Lung (tissue), 12 donors: Measurements from ENCODE around the gene GAB2. TPM values are rescaled to one million over a fixed set of nuclear protein-coding genes. Genes with fewer than 3 reads are reported as not detected.

Source experiments
- ATAC-seq: fragments of 200-7000 bp; cut with Tn5 transposase; one replicate; pipeline ENCODE4 v1.9.1; 2020; ENCODE audit warnings: moderate number of reproducible peaks; ENCODE audit not compliant: insufficient read depth, low FRiP score
- DNase-seq, 3 donors: peaks; one replicate each; pipeline ENCODE4 v3.0.0-alpha.2; 2013 to 2017
- H3K27ac ChIP-seq, 2 donors: one replicate each; pipeline ENCODE4 v1.5.1; 2013; ENCODE audit warnings: mild to moderate bottlenecking in 2 of 2, moderate library complexity in 2 of 2, control low read depth in 1 of 2, inconsistent platforms in 1 of 2, low read depth in 1 of 2, low read length in 1 of 2
- H3K27me3 ChIP-seq, 3 donors: one replicate each; pipeline ENCODE4 v1.5.1; 2013; ENCODE audit warnings: low read length in 2 of 3; ENCODE audit not compliant: control insufficient read depth in 3 of 3, insufficient read depth in 3 of 3
- H3K36me3 ChIP-seq, 4 donors: one replicate each; pipeline ENCODE4 v1.5.1; 2013; ENCODE audit warnings: low read length in 4 of 4, mild to moderate bottlenecking in 1 of 4, moderate library complexity in 1 of 4; ENCODE audit not compliant: control insufficient read depth in 4 of 4, insufficient read depth in 4 of 4
- H3K4me1 ChIP-seq, 5 donors: one replicate each; pipeline ENCODE4 v1.5.1; 2013; ENCODE audit warnings: low read length in 5 of 5, mild to moderate bottlenecking in 2 of 5, moderate library complexity in 1 of 5; ENCODE audit not compliant: control insufficient read depth in 5 of 5, insufficient read depth in 5 of 5
- H3K4me3 ChIP-seq: one replicate; pipeline ENCODE4 v1.5.1; 2013; ENCODE audit warnings: mild to moderate bottlenecking, control low read depth, moderate library complexity
- H3K9ac ChIP-seq, 2 donors: one replicate each; pipeline ENCODE4 v1.5.1; 2013; ENCODE audit warnings: low read length in 2 of 2, control low read depth in 1 of 2; ENCODE audit not compliant: insufficient read depth in 1 of 2
- H3K9me3 ChIP-seq, 4 donors: one replicate each; pipeline ENCODE4 v1.5.1; 2013; ENCODE audit warnings: low read length in 3 of 4, mild to moderate bottlenecking in 1 of 4, moderate library complexity in 1 of 4; ENCODE audit not compliant: control insufficient read depth in 4 of 4, insufficient read depth in 3 of 4
- WGBS, 2 donors: extraction: QIAGEN DNeasy Blood & Tissue Kit; methylation state at CpG; one replicate each; pipeline ENCODE4 v1.1.7; 2013; 5-methylcytosine and 5-hydroxymethylcytosine counted together
- polyA plus RNA-seq, 2 donors: library from polyadenylated mRNA; stranded (reverse); fragments of 200-250 nt; gene quantifications; one replicate each; pipeline ENCODE4 v1.2.1, GENCODE V29; 2013
- total RNA-seq, 2 donors: library from RNA; depleted of rRNA in 1 of 2; stranded (reverse); fragments of >200 nt in 1 of 2; gene quantifications; one replicate each; pipeline ENCODE4 v1.2.1, GENCODE V29; 2014 to 2021
- TF ChIP-seq, protein P1 (sequence below): IDR thresholded peaks from 2 replicates; pipeline ENCODE4 v1.5.1; 2012; ENCODE audit warnings: mild to moderate bottlenecking; ENCODE audit errors: control extremely low read depth, extremely low read depth
- donor health status: control.
- donor health status: control.
- donor health status: Bipolar disorder and iron deficiency.
- donor health status: healthy.
- donor health status: DM: yes; HTN: yes; CAD: no.

Gene GAB2
- total and polyA plus RNA-seq, 4 donors: 17.8 to 47.9 (median 23.1) TPM

- 77 to 78% methylated on average over 2 of the region's 2 CpGs for WGBS, 2 donors
- ATAC-seq (no peak), DNase-seq (no peak)
- H3K27ac ChIP-seq: peak overlapping the region in 1 of 2 donors; percentile 4
- H3K9me3 ChIP-seq: peaks cover 0 to 9% (median under 1%) of the 10 kb centered on the region in 4 donors
- H3K4me3 ChIP-seq: no peak overlapping the region
- peaks cover 0 to 7% (median 4%) of the 10 kb centered on the region in 4 donors for H3K36me3 ChIP-seq
- no peaks in the 10 kb centered on the region for H3K27me3 ChIP-seq
- H3K4me1 ChIP-seq: no peaks in the 10 kb centered on the region
- H3K9ac ChIP-seq: no peak overlapping the region
- TF ChIP-seq, protein P1, sequence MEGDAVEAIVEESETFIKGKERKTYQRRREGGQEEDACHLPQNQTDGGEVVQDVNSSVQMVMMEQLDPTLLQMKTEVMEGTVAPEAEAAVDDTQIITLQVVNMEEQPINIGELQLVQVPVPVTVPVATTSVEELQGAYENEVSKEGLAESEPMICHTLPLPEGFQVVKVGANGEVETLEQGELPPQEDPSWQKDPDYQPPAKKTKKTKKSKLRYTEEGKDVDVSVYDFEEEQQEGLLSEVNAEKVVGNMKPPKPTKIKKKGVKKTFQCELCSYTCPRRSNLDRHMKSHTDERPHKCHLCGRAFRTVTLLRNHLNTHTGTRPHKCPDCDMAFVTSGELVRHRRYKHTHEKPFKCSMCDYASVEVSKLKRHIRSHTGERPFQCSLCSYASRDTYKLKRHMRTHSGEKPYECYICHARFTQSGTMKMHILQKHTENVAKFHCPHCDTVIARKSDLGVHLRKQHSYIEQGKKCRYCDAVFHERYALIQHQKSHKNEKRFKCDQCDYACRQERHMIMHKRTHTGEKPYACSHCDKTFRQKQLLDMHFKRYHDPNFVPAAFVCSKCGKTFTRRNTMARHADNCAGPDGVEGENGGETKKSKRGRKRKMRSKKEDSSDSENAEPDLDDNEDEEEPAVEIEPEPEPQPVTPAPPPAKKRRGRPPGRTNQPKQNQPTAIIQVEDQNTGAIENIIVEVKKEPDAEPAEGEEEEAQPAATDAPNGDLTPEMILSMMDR: no peak
Observed at GRCh38 chr11:78244080-78244479, 173.5 kb downstream of the GAB2 start.

GRCh38 chr11:78241475-78241874 lies 176.1 kb downstream of the GAB2 start:
- TF ChIP-seq, protein P1: no peak
- no peak overlapping the region for H3K27ac ChIP-seq
- H3K36me3 ChIP-seq: peaks cover 0 to 4% (median 0%) of the 10 kb centered on the region in 4 donors
- H3K9me3 ChIP-seq: peaks cover 0 to 9% (median under 1%) of the 10 kb centered on the region in 4 donors
- no peak for DNase-seq
- H3K27me3 ChIP-seq: no peaks in the 10 kb centered on the region
- no peak for ATAC-seq
- no peaks in the 10 kb centered on the region for H3K4me1 ChIP-seq
- no peak overlapping the region for H3K9ac ChIP-seq
- H3K4me3 ChIP-seq: no peak overlapping the region

- WGBS, 2 donors: 98 to 100% methylated on average over 1 of the region's 1 CpG
- H3K36me3 ChIP-seq: peaks cover 0 to 3% (median 0%) of the 10 kb centered on the region in 4 donors
- ATAC-seq (no peak), DNase-seq (no peak)
- no peaks in the 10 kb centered on the region for H3K4me1 ChIP-seq
- no peak overlapping the region for H3K4me3 ChIP-seq
- TF ChIP-seq, protein P1: no peak
- no peak overlapping the region for H3K27ac ChIP-seq
- H3K9ac ChIP-seq: no peak overlapping the region
- peaks cover 0 to 9% (median under 1%) of the 10 kb centered on the region in 4 donors for H3K9me3 ChIP-seq
- no peaks in the 10 kb centered on the region for H3K27me3 ChIP-seq
Observed at GRCh38 chr11:78239781-78240180, 177.8 kb downstream of the GAB2 start.
